ENCODE results near the gene ARHGAP8. TPM values are rescaled to one million over a fixed set of nuclear protein-coding genes. Genes with fewer than 3 reads are reported as not detected.

Gene ARHGAP8
- total and polyA plus RNA-seq, 10 of the 15 experiments (the other 5 are each of a cell fraction or from before 2014, with no cell fraction given): 0.33 TPM; not detected in 9

DNA sequence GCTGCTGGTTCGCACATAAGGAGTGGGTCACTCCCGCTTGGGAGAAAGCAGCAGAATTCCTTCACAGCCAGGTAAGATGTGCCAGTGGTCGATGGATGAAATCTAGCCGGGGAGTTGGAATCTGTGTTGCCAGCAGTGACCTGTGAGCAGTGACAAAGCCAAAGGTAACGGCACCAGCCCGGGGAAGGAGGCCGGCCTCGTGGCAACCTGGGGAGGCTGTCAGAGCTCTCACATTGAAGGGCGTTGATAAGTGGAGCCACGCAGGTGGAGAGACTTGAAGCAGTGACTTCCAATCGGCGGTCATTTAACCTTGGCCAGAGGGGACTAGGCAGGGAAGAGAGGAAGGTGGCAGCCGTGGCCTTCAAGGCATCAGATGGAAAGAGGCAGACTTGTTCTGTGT is 58.8 kb downstream of the ARHGAP8 start:
- ChIA-PET SMC1A (ENCODE audit: uncharacterized antibody, unreplicated experiment) (no interaction called here), CTCF (no interaction called here), POLR2A (no interaction called here), RAD21 (ENCODE audit: unreplicated experiment) (no interaction called here)
- Histone ChIP-seq H3K27me3 (replicated peaks in 1 of 2; ENCODE audit: control insufficient read depth in 2 of 2, insufficient read depth in 2 of 2, low read length in 1 of 2) (no peaks in the 10 kb centered on the region), H3K4me2 (ENCODE audit: control insufficient read depth, insufficient read depth) (no peak overlapping the region), H3K79me2 (ENCODE audit: control insufficient read depth, insufficient read depth, low read length) (no peaks in the 10 kb centered on the region), H2AFZ (ENCODE audit: control insufficient read depth, low read depth, low read length) (no peak overlapping the region), H3K9me3 (replicated peaks; ENCODE audit: control insufficient read depth, insufficient read depth, low read length) (no peaks in the 10 kb centered on the region), H3K36me3 (ENCODE audit: control insufficient read depth in 2 of 2, insufficient read depth in 2 of 2, low read length in 1 of 2) (no peaks in the 10 kb centered on the region), H3K27ac (ENCODE audit: control insufficient read depth, insufficient read depth) (no peak overlapping the region), H3K4me1 (ENCODE audit: control insufficient read depth, insufficient read depth, low read length) (no peaks in the 10 kb centered on the region), H3K9ac (ENCODE audit: control insufficient read depth, insufficient read depth, low read length) (no peak overlapping the region), H3K4me3 (no peak overlapping the region), H4K20me1 (ENCODE audit: control insufficient read depth, insufficient read depth) (no peaks in the 10 kb centered on the region; the same call in 1 of the 2 replicates)
- no peak for DNase-seq (ENCODE audit: low read depth, low spot score)
- no TSS peak for BruUV-seq (replicated peaks)
- no peak for TF ChIP-seq BACH1 (IDR thresholded peaks at IDR 0.05; ENCODE audit: borderline replicate concordance)
- TF ChIP-seq, protein P1, sequence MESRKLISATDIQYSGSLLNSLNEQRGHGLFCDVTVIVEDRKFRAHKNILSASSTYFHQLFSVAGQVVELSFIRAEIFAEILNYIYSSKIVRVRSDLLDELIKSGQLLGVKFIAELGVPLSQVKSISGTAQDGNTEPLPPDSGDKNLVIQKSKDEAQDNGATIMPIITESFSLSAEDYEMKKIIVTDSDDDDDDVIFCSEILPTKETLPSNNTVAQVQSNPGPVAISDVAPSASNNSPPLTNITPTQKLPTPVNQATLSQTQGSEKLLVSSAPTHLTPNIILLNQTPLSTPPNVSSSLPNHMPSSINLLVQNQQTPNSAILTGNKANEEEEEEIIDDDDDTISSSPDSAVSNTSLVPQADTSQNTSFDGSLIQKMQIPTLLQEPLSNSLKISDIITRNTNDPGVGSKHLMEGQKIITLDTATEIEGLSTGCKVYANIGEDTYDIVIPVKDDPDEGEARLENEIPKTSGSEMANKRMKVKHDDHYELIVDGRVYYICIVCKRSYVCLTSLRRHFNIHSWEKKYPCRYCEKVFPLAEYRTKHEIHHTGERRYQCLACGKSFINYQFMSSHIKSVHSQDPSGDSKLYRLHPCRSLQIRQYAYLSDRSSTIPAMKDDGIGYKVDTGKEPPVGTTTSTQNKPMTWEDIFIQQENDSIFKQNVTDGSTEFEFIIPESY (IDR thresholded peaks at IDR 0.05): no peak
- no peak for TF ChIP-seq ZSCAN29 (IDR thresholded peaks at IDR 0.05)
- no peak for TF ChIP-seq TAF1 (IDR thresholded peaks at IDR 0.05; ENCODE audit: borderline replicate concordance, low read depth, low read length)
- TF ChIP-seq LARP7 (IDR thresholded peaks at IDR 0.05): no peak
- TF ChIP-seq KLF5 (IDR thresholded peaks at IDR 0.05; ENCODE audit: partially characterized antibody): no peak
- no peak for TF ChIP-seq TARDBP (IDR thresholded peaks at IDR 0.05; ENCODE audit: borderline replicate concordance)
- TF ChIP-seq TBL1XR1 (IDR thresholded peaks at IDR 0.05; ENCODE audit: low read depth, low read length): no peak
- TF ChIP-seq PML (IDR thresholded peaks at IDR 0.05; ENCODE audit: low read length): no peak
- no peak for TF ChIP-seq RB1 (IDR thresholded peaks at IDR 0.05; ENCODE audit: borderline replicate concordance)
- TF ChIP-seq, protein P2, sequence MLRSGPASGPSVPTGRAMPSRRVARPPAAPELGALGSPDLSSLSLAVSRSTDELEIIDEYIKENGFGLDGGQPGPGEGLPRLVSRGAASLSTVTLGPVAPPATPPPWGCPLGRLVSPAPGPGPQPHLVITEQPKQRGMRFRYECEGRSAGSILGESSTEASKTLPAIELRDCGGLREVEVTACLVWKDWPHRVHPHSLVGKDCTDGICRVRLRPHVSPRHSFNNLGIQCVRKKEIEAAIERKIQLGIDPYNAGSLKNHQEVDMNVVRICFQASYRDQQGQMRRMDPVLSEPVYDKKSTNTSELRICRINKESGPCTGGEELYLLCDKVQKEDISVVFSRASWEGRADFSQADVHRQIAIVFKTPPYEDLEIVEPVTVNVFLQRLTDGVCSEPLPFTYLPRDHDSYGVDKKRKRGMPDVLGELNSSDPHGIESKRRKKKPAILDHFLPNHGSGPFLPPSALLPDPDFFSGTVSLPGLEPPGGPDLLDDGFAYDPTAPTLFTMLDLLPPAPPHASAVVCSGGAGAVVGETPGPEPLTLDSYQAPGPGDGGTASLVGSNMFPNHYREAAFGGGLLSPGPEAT (IDR thresholded peaks at IDR 0.05; ENCODE audit: low read depth): no peak
- no peak for TF ChIP-seq SREBF2 (IDR thresholded peaks at IDR 0.05; ENCODE audit: low read length)
- TF ChIP-seq FOXM1 (IDR thresholded peaks at IDR 0.05; ENCODE audit: low read depth, low read length): no peak
- no peak for TF ChIP-seq ZNF24 (IDR thresholded peaks at IDR 0.05)
- TF ChIP-seq, protein P3, sequence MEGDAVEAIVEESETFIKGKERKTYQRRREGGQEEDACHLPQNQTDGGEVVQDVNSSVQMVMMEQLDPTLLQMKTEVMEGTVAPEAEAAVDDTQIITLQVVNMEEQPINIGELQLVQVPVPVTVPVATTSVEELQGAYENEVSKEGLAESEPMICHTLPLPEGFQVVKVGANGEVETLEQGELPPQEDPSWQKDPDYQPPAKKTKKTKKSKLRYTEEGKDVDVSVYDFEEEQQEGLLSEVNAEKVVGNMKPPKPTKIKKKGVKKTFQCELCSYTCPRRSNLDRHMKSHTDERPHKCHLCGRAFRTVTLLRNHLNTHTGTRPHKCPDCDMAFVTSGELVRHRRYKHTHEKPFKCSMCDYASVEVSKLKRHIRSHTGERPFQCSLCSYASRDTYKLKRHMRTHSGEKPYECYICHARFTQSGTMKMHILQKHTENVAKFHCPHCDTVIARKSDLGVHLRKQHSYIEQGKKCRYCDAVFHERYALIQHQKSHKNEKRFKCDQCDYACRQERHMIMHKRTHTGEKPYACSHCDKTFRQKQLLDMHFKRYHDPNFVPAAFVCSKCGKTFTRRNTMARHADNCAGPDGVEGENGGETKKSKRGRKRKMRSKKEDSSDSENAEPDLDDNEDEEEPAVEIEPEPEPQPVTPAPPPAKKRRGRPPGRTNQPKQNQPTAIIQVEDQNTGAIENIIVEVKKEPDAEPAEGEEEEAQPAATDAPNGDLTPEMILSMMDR (IDR thresholded peaks at IDR 0.05 in 2 of 3, conservative IDR thresholded peaks at IDR 0.05 in 1 of 3; ENCODE audit: control insufficient read depth in 2 of 3, extremely low read depth in 1 of 3, insufficient read depth in 1 of 3, low read depth in 3 of 3, low read length in 3 of 3): no peak
- no peak for TF ChIP-seq CREM (IDR thresholded peaks at IDR 0.05; ENCODE audit: low read depth)
- TF ChIP-seq TCF12 (IDR thresholded peaks at IDR 0.05; ENCODE audit: low read depth, low read length): no peak
- TF ChIP-seq POU2F2 (IDR thresholded peaks at IDR 0.05; ENCODE audit: borderline replicate concordance, low read depth, low read length): no peak
- 43% methylated on average over 13 of the region's 13 CpGs for WGBS (ENCODE audit: insufficient coverage, insufficient replicate concordance, low lambda C conversion rate, missing lambda C conversion rate)
- FAIRE-seq: no peak
- no peak for ATAC-seq
- intact Hi-C loops (cut with micrococcal nuclease; ENCODE audit: unreplicated experiment): no loop called here
- in situ Hi-C loops (cut with MboI): no loop called here

Measured in GM12878 (cell line).